ENCODE measurements around the gene FRMD4A. TPM values are rescaled to one million over a fixed set of nuclear protein-coding genes. Genes with fewer than 3 reads are reported as not detected.
A peak's percentile ranks its signal among the peaks of the same experiment; 100 is the strongest.
"Not testable (repeated sequence)": the region's sequence is repeated elsewhere in the genome, so short reads cannot be mapped to it uniquely, and the experiment has no call there.

FRMD4A gene
- total RNA-seq, 4 donors from 2014 or later, result 4.4 to 7.1 (median 5.2) TPM

DNA sequence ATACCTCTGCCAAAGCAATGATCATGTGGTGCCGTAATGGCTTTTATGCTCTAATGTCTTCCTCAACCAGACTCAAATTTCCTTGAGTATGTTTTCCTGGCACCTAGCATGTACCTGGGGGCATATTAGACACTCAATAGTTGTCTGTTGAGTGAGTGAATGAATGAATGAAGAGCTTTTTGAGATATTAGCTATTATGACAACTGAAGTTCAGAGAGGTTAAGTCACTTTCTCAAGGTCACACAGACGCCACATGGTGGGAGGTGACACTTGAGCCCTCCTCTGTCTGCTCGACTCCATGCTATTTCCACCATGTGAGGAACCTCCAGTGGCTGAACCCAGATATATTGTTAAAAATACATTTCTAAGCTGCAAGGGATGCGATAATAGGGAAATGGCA is 611.9 kb downstream of the FRMD4A start:
- H3K27ac ChIP-seq, result no peak overlapping the region
- in situ Hi-C loops (cut with MboI; ENCODE audit: low sequenced_read_pairs in 4 of 4) (no loop called here), intact Hi-C loops (cut with DNase I; ENCODE audit: low total_unique reads) (no loop called here)
- no peak for ATAC-seq
- H3K4me3 ChIP-seq, result peak overlapping the region in 3 of 4 donors; percentile 33 to 49 (median 40)
- peaks cover 12 to 14% of the 10 kb centered on the region in 2 donors for H3K4me1 ChIP-seq
- TF ChIP-seq, protein P1, sequence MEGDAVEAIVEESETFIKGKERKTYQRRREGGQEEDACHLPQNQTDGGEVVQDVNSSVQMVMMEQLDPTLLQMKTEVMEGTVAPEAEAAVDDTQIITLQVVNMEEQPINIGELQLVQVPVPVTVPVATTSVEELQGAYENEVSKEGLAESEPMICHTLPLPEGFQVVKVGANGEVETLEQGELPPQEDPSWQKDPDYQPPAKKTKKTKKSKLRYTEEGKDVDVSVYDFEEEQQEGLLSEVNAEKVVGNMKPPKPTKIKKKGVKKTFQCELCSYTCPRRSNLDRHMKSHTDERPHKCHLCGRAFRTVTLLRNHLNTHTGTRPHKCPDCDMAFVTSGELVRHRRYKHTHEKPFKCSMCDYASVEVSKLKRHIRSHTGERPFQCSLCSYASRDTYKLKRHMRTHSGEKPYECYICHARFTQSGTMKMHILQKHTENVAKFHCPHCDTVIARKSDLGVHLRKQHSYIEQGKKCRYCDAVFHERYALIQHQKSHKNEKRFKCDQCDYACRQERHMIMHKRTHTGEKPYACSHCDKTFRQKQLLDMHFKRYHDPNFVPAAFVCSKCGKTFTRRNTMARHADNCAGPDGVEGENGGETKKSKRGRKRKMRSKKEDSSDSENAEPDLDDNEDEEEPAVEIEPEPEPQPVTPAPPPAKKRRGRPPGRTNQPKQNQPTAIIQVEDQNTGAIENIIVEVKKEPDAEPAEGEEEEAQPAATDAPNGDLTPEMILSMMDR (IDR thresholded peaks at IDR 0.05 in 4 of 5, conservative IDR thresholded peaks at IDR 0.05 in 1 of 5), result no peak
- no peak for TF ChIP-seq POLR2A (IDR thresholded peaks at IDR 0.05)
- no peaks in the 10 kb centered on the region for H3K9me3 ChIP-seq
- no peaks in the 10 kb centered on the region for H3K36me3 ChIP-seq
- DNase-seq, result no peak
- no peaks in the 10 kb centered on the region for H3K27me3 ChIP-seq

DNA sequence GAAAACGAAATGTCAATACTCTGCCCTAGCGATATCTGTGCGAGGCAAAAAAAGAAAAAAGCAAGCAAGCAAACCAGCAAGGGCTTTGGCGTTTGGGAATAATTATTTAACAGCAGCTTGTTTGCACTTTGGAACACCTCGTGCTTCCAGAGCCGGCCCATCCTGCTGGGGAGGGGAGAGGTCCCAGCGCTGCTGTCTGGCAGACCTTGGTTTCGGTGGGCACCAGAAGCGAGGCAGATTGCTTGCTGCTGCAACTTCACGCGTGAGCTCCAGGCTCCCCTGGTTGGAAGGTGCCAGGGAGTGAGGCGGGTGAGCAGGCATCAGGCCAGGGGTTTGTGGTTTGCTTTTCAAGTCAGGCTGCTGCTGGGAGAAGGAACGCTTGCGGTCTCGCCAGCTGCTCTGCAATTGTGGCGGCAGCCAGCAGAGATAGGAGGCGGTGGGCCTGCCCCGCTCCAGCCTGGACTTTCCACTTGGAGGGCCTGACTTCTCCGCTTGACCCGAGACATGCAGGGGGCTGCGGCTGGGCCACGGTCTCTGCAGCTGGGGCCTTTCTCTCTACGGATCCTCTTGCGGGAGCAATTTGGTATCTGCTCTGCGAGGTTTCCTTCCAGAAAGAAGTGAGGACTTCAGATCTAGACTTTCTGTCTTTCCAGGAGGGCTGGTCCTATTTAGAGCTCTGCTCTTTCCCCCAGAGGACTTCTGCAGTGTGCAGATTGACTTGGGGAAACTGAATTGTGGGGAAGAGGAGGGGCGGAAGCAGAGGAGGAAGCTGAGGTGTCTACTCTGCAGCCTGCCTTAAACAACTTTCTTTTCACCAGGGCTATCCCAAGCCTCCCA is 612.6 kb downstream of the FRMD4A start:
- no peaks in the 10 kb centered on the region for H3K27me3 ChIP-seq
- peak overlapping the region; percentile 33 to 57 (median 44) for H3K4me3 ChIP-seq
- no peaks in the 10 kb centered on the region for H3K9me3 ChIP-seq
- DNase-seq (peak; percentile 44 to 65), ATAC-seq (peak; percentile 81 to 86)
- peaks cover 14 to 15% of the 10 kb centered on the region in 2 donors for H3K4me1 ChIP-seq
- no peaks in the 10 kb centered on the region for H3K36me3 ChIP-seq
- intact Hi-C loops (cut with DNase I; ENCODE audit: low total_unique reads) (no loop called here), in situ Hi-C loops (cut with MboI; ENCODE audit: low sequenced_read_pairs in 4 of 4) (no loop called here)
- H3K27ac ChIP-seq, result peak overlapping the region in 3 of 4 donors; percentile 8 to 45 (median 35)
- no peak for TF ChIP-seq POLR2A (IDR thresholded peaks at IDR 0.05)
- TF ChIP-seq, protein P1 (IDR thresholded peaks at IDR 0.05 in 4 of 5, conservative IDR thresholded peaks at IDR 0.05 in 1 of 5), result no peak

DNA sequence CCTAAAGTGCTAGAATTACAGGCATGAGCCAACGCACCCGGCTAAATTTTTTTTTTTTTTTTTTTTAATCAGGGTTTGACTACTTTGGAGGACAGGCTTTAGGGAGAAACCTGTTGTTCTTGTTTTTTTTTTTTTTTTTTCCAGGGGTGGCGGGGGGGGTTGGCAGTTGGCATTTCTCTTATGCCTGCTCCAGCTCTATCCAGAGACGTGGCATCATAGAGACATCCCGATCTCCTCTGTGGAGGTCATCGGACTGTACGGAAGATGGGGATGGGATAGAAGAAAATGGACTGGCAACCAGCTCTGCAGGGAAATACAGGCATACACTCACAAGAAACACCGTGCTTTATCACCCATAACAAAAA is 613.2 kb downstream of the FRMD4A start:
- Histone ChIP-seq H3K4me1 (peaks cover 14 to 15% of the 10 kb centered on the region in 2 donors), H3K4me3 (peak overlapping the region; percentile 33 to 57 (median 44))

DNA sequence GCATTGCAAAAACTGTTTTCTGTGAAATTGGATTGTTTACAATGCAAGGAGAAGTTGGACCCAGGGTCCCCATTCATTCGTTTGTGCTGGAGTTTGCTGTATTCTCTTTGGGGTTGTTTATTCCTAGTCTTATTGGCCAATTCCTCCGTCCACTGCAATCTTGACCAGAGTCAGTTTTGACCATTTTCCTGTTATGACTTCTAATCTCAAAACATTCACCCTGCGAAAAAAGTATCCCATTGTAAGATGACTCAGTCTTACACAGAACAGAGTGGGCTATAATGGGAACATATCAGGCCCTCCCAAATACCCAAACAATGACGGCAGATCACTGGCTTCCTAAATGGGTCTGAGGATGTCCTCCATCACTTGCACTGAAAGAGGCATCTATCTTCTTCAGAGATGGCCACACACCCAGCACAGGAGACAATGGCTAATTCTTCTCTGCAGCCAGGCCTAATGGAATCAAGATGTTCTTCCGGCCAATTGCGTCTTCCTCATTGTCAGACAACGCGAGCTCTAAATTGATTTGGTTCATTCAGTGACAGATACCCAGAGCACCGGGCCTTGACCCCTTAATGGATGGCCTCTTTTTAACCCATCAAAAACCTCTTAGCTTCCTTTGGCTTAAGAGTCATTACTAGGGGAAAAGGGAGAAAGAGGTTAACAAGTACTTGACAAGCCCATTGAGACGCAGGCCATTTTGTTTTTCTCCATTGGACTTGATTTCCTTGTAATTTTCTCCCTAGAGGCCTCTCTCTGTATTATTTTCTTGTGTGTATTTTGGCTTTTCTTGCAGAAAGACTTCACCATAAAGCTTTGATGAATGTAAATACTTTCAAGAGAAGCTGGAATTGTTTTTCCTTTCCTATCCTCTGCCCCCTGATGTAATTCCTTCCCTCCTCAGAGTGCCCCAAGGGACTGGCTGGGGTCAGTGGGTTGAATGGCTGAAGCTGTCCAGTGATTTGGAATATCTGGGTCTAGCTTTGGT is 614.3 kb downstream of the FRMD4A start:
- intact Hi-C loops (cut with DNase I; ENCODE audit: low total_unique reads), result no loop called here
- Histone ChIP-seq H3K27me3 (no peaks in the 10 kb centered on the region), H3K36me3 (no peaks in the 10 kb centered on the region), H3K4me3 (no peak overlapping the region), H3K9me3 (no peaks in the 10 kb centered on the region), H3K27ac (no peak overlapping the region), H3K4me1 (peaks cover 14 to 15% of the 10 kb centered on the region in 2 donors)
- TF ChIP-seq, protein P1 (IDR thresholded peaks at IDR 0.05 in 4 of 5, conservative IDR thresholded peaks at IDR 0.05 in 1 of 5), result no peak
- no peak for TF ChIP-seq POLR2A (IDR thresholded peaks at IDR 0.05)
- in situ Hi-C loops (cut with MboI; ENCODE audit: low sequenced_read_pairs in 4 of 4), result no loop called here
- ATAC-seq (no peak), DNase-seq (no peak)

More for the DNA sequence above, 613.2 kb downstream of the FRMD4A start:
- Histone ChIP-seq H3K36me3 (no peaks in the 10 kb centered on the region), H3K9me3 (no peaks in the 10 kb centered on the region), H3K27ac (peak overlapping the region in 2 of 4 donors; percentile 8 to 35), H3K27me3 (no peaks in the 10 kb centered on the region)
- in situ Hi-C loops (cut with MboI; ENCODE audit: low sequenced_read_pairs in 4 of 4), result no loop called here
- no peak for TF ChIP-seq POLR2A (IDR thresholded peaks at IDR 0.05)
- TF ChIP-seq, protein P1 (IDR thresholded peaks at IDR 0.05 in 4 of 5, conservative IDR thresholded peaks at IDR 0.05 in 1 of 5), result no peak
- DNase-seq (no peak), ATAC-seq (no peak)
- intact Hi-C loops (cut with DNase I; ENCODE audit: low total_unique reads), result no loop called here

DNA sequence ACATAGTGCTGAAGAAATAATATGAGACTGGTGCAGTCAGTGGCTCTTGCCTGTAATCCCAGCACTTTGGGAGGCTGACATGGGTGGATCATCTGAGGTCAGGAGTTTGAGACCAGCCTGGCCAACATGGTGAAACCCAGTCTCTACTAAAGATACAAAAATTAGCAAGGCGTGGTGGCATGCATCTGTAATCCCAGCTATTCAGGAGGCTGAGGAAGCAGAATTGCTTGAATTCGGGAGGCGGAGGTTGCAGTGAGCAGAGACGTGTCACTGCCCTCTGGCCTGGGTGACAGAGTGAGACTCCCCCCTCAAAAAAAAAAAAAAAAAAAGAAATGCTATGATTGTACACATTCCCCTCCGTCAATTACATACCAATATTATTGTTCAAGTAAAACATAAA is 615.1 kb downstream of the FRMD4A start:
- DNase-seq; in situ Hi-C loops (cut with MboI; ENCODE audit: low sequenced_read_pairs in 4 of 4); H3K36me3 ChIP-seq; H3K4me3 ChIP-seq; ATAC-seq; H3K9me3 ChIP-seq; intact Hi-C loops (cut with DNase I; ENCODE audit: low total_unique reads); H3K27me3 ChIP-seq; H3K27ac ChIP-seq: not testable (repeated sequence)
- H3K4me1 ChIP-seq, result peaks cover 14 to 15% of the 10 kb centered on the region in 2 donors
